NCI-H226 (cell line): Measurements from ENCODE around the gene POMZP3.
"Not testable (repeated sequence)": the region's sequence is repeated elsewhere in the genome, so short reads cannot be mapped to it uniquely, and the experiment has no call there.

ENCODE experiments used
- DNase-seq: peaks from one replicate; pipeline ENCODE4 v3.0.0-alpha.2; 2015

The POMZP3 gene

GRCh38 chr7:76626989-76627642 lies at the start of gene POMZP3:
TSS of gene POMZP3 (minus strand) at chr7:76627279. CDS start at chr7:76626064, 1,215 bp downstream.
- DNase-seq: peak; percentile 2

- not testable (repeated sequence) for DNase-seq
Measured at GRCh38 chr7:76675783-76676182, 48.7 kb upstream of the POMZP3 start.

GRCh38 chr7:76673346-76673745 lies 46.3 kb upstream of the POMZP3 start:
- DNase-seq: not testable (repeated sequence)

- DNase-seq: not testable (repeated sequence)
Measured at GRCh38 chr7:76659212-76659611, 32.1 kb upstream of the POMZP3 start.

- not testable (repeated sequence) for DNase-seq
Measured at GRCh38 chr7:76656425-76656824, 29.3 kb upstream of the POMZP3 start.

GRCh38 chr7:76642620-76643019 lies 15.5 kb upstream of the POMZP3 start:
- DNase-seq: not testable (repeated sequence)

- not testable (repeated sequence) for DNase-seq
Measured at GRCh38 chr7:76637061-76637691, 10.1 kb upstream of the POMZP3 start.

GRCh38 chr7:76626581-76626980 lies 498 bp downstream of the POMZP3 start:
- not testable (repeated sequence) for DNase-seq

- not testable (repeated sequence) for DNase-seq
Measured at GRCh38 chr7:76619439-76620190, 7.5 kb downstream of the POMZP3 start.

GRCh38 chr7:76613783-76614182 lies 13.3 kb downstream of the POMZP3 start:
- not testable (repeated sequence) for DNase-seq

GRCh38 chr7:76612232-76612631 lies 14.8 kb downstream of the POMZP3 start:
- DNase-seq: not testable (repeated sequence)

- not testable (repeated sequence) for DNase-seq
Measured at GRCh38 chr7:76609864-76610263, 17.2 kb downstream of the POMZP3 start.

- DNase-seq: not testable (repeated sequence)
Measured at GRCh38 chr7:76608469-76608868, 18.6 kb downstream of the POMZP3 start.

GRCh38 chr7:76606027-76606426 lies 21.1 kb downstream of the POMZP3 start:
- DNase-seq: peak; percentile 80

GRCh38 chr7:76600650-76601049 lies 26.4 kb downstream of the POMZP3 start:
- DNase-seq: not testable (repeated sequence)

GRCh38 chr7:76600116-76600482 lies 27.0 kb downstream of the POMZP3 start:
- not testable (repeated sequence) for DNase-seq

- not testable (repeated sequence) for DNase-seq
Measured at GRCh38 chr7:76598590-76599264, 28.4 kb downstream of the POMZP3 start.

GRCh38 chr7:76597288-76597687 lies 29.8 kb downstream of the POMZP3 start:
- DNase-seq: not testable (repeated sequence)

- not testable (repeated sequence) for DNase-seq
Measured at GRCh38 chr7:76592694-76593093, 34.4 kb downstream of the POMZP3 start.

- DNase-seq: not testable (repeated sequence)
Measured at GRCh38 chr7:76591602-76592304, 35.3 kb downstream of the POMZP3 start.

GRCh38 chr7:76591033-76591432 lies 36.0 kb downstream of the POMZP3 start:
- not testable (repeated sequence) for DNase-seq

- not testable (repeated sequence) for DNase-seq
Measured at GRCh38 chr7:76588586-76588985, 38.5 kb downstream of the POMZP3 start.
